ENCODE data around the gene RGS17.
A peak's percentile ranks its signal among the peaks of the same experiment; 100 is the strongest.

Gene RGS17

GRCh38 chr6:153162172-153162571, 31.1 kb upstream of the RGS17 start:
- DNase-seq (ENCODE audit: insufficient read length, low spot score) (no peak), FAIRE-seq (no peak)
- no peak for TF ChIP-seq CTCF (IDR thresholded peaks at IDR 0.05; ENCODE audit: insufficient read depth, missing control alignments)

GRCh38 chr6:153160221-153160620, 29.1 kb upstream of the RGS17 start:
- TF ChIP-seq CTCF (IDR thresholded peaks at IDR 0.05; ENCODE audit: insufficient read depth, missing control alignments) = no peak
- peak; percentile 82 for FAIRE-seq
- no peak for DNase-seq (ENCODE audit: insufficient read length, low spot score)

- DNase-seq (ENCODE audit: insufficient read length, low spot score) (no peak), FAIRE-seq (no peak)
- TF ChIP-seq CTCF (IDR thresholded peaks at IDR 0.05; ENCODE audit: insufficient read depth, missing control alignments) = no peak
Measured at GRCh38 chr6:153150752-153151440, 19.8 kb upstream of the RGS17 start.

GRCh38 chr6:153150371-153150751, 19.3 kb upstream of the RGS17 start:
- FAIRE-seq (no peak), DNase-seq (ENCODE audit: insufficient read length, low spot score) (no peak)
- TF ChIP-seq CTCF (IDR thresholded peaks at IDR 0.05; ENCODE audit: insufficient read depth, missing control alignments) = no peak

- DNase-seq (ENCODE audit: insufficient read length, low spot score) (no peak), FAIRE-seq (no peak)
- TF ChIP-seq CTCF (IDR thresholded peaks at IDR 0.05; ENCODE audit: insufficient read depth, missing control alignments) = no peak
Measured at GRCh38 chr6:153149891-153150290, 18.8 kb upstream of the RGS17 start.

GRCh38 chr6:153146413-153146812, 15.3 kb upstream of the RGS17 start:
- TF ChIP-seq CTCF (IDR thresholded peaks at IDR 0.05; ENCODE audit: insufficient read depth, missing control alignments) = no peak
- FAIRE-seq (no peak), DNase-seq (ENCODE audit: insufficient read length, low spot score) (no peak)

GRCh38 chr6:153145591-153145990, 14.5 kb upstream of the RGS17 start:
- FAIRE-seq = no peak
- DNase-seq (ENCODE audit: insufficient read length, low spot score) = no peak
- TF ChIP-seq CTCF (IDR thresholded peaks at IDR 0.05; ENCODE audit: insufficient read depth, missing control alignments) = no peak
